Measurements from ENCODE around the gene EPM2AIP1. TPM values are rescaled to one million over a fixed set of nuclear protein-coding genes. Genes with fewer than 3 reads are reported as not detected.

Gene EPM2AIP1
- total and polyA plus RNA-seq, 4 donors, result 35.9 to 48.2 (median 40.6) TPM

DNA sequence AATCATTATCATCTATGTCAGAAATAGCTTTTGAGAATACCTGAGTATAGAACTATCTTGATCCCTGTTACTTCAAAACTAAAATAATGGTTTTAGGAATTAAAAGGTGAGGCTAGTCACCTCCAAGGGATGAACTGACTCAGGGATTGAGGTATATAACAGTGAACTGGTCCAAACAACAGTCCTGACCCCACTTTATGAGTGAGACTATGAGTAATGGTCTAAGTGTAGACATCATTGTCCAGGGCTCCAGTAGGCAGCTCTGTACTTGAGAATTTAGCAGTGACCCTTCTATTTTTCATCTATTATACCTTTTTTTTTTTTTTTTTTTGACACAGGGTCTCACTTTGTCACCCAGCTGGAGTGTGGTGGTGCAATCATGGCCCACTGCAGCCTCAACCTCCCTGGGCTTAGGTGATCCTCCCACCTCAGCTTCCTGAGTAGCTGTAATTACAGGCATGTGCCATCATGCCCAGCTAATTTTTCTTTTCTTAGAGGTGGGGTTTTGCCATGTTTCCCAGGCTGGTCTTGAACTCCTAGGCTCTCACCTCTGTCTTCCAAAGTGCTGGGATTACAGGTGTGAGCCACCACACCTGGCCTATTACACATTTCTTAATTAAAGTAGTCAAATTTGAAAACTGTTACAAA is 36.7 kb upstream of the EPM2AIP1 start:
- Histone ChIP-seq H3K36me3 (ENCODE audit: control insufficient read depth, insufficient read depth, low read length) (peaks cover 43% of the 10 kb centered on the region), H3K27ac (ENCODE audit: low read depth, low read length) (no peak overlapping the region), H3K4me3 (ENCODE audit: low read depth, low read length) (no peak overlapping the region), H3K9me3 (ENCODE audit: control insufficient read depth, insufficient read depth, low read length) (peaks cover 2% of the 10 kb centered on the region), H3K4me1 (ENCODE audit: control insufficient read depth, insufficient read depth, low read length) (no peaks in the 10 kb centered on the region), H3K27me3 (ENCODE audit: control insufficient read depth, insufficient read depth, low read length) (no peaks in the 10 kb centered on the region)
- DNase-seq (ENCODE audit: low read depth in 4 of 6, low spot score in 6 of 6), result no peak

- Histone ChIP-seq H3K4me1 (ENCODE audit: control insufficient read depth, insufficient read depth, low read length) (no peaks in the 10 kb centered on the region), H3K4me3 (ENCODE audit: low read depth, low read length) (no peak overlapping the region), H3K27me3 (ENCODE audit: control insufficient read depth, insufficient read depth, low read length) (no peaks in the 10 kb centered on the region), H3K36me3 (ENCODE audit: control insufficient read depth, insufficient read depth, low read length) (peaks cover 43% of the 10 kb centered on the region), H3K9me3 (ENCODE audit: control insufficient read depth, insufficient read depth, low read length) (peaks cover 2% of the 10 kb centered on the region), H3K27ac (ENCODE audit: low read depth, low read length) (no peak overlapping the region)
- DNase-seq (ENCODE audit: low read depth in 4 of 6, low spot score in 6 of 6), result no peak
- WGBS (ENCODE audit: insufficient coverage), result no CpG with 5 or more reads among the region's 1 CpG
These were observed 36.2 kb upstream of the EPM2AIP1 start for GRCh38 chr3:37029111-37029510.

- H3K4me1 ChIP-seq (ENCODE audit: control insufficient read depth, insufficient read depth, low read length), result no peaks in the 10 kb centered on the region
- H3K27me3 ChIP-seq (ENCODE audit: control insufficient read depth, insufficient read depth, low read length), result no peaks in the 10 kb centered on the region
- 100% methylated on average over 1 of the region's 1 CpG for WGBS (ENCODE audit: insufficient coverage)
- H3K4me3 ChIP-seq (ENCODE audit: low read depth, low read length), result no peak overlapping the region
- peaks cover 43% of the 10 kb centered on the region for H3K36me3 ChIP-seq (ENCODE audit: control insufficient read depth, insufficient read depth, low read length)
- peaks cover 2% of the 10 kb centered on the region for H3K9me3 ChIP-seq (ENCODE audit: control insufficient read depth, insufficient read depth, low read length)
- peak in 2 of 6 donors; percentile 9 to 32 for DNase-seq (ENCODE audit: low read depth in 4 of 6, low spot score in 6 of 6)
- no peak overlapping the region for H3K27ac ChIP-seq (ENCODE audit: low read depth, low read length)
These were observed 35.4 kb upstream of the EPM2AIP1 start for GRCh38 chr3:37028329-37028728.

DNA sequence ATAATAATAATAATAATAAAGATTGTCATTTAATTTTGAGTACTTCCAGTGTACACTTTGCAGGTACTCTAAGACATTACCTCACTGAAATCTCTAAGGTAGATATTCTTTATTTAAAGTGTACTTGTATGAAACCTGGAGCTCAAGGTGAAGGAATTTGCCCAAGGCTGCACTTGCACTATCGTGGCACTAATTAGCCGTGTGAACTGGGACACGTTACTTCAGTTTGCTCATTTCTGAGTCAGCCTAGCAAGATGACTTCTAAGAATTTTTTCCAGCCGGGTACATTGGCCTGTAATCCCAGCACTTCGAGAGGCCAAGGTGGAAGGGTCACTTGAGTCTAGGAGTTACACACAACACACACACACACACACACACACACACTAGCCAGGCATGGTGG is 33.9 kb upstream of the EPM2AIP1 start:
- Histone ChIP-seq H3K36me3 (ENCODE audit: control insufficient read depth, insufficient read depth, low read length) (peaks cover 52% of the 10 kb centered on the region), H3K4me1 (ENCODE audit: control insufficient read depth, insufficient read depth, low read length) (no peaks in the 10 kb centered on the region), H3K9me3 (ENCODE audit: control insufficient read depth, insufficient read depth, low read length) (peaks cover 2% of the 10 kb centered on the region), H3K27ac (ENCODE audit: low read depth, low read length) (no peak overlapping the region), H3K27me3 (ENCODE audit: control insufficient read depth, insufficient read depth, low read length) (no peaks in the 10 kb centered on the region), H3K4me3 (ENCODE audit: low read depth, low read length) (no peak overlapping the region)
- DNase-seq (ENCODE audit: low read depth in 4 of 6, low spot score in 6 of 6), result no peak
- WGBS (ENCODE audit: insufficient coverage), result 97% methylated on average over 5 of the region's 5 CpGs

DNA sequence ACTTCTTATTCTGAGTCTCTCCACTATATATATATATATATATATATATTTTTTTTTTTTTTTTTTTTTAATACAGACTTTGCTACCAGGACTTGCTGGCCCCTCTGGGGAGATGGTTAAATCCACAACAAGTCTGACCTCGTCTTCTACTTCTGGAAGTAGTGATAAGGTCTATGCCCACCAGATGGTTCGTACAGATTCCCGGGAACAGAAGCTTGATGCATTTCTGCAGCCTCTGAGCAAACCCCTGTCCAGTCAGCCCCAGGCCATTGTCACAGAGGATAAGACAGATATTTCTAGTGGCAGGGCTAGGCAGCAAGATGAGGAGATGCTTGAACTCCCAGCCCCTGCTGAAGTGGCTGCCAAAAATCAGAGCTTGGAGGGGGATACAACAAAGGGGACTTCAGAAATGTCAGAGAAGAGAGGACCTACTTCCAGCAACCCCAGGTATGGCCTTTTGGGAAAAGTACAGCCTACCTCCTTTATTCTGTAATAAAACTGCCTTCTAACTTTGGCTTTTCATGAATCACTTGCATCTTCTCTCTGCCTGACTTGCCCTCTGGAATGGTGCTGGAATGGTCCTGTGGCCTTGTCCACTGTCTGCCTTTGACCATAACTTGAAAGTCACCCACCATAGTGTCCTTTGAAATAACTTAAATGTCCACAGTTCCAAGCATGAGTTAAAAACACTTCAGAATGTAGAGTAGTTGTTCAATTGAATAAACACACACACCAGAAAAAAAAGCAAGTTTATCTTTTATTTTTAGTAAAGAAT is 32.8 kb upstream of the EPM2AIP1 start:
- H3K27ac ChIP-seq (ENCODE audit: low read depth, low read length), result no peak overlapping the region
- no peaks in the 10 kb centered on the region for H3K4me1 ChIP-seq (ENCODE audit: control insufficient read depth, insufficient read depth, low read length)
- DNase-seq (ENCODE audit: low read depth in 4 of 6, low spot score in 6 of 6), result no peak
- WGBS (ENCODE audit: insufficient coverage), result 100% methylated on average over 3 of the region's 3 CpGs
- H3K9me3 ChIP-seq (ENCODE audit: control insufficient read depth, insufficient read depth, low read length), result peaks cover 2% of the 10 kb centered on the region
- H3K4me3 ChIP-seq (ENCODE audit: low read depth, low read length), result no peak overlapping the region
- H3K36me3 ChIP-seq (ENCODE audit: control insufficient read depth, insufficient read depth, low read length), result peaks cover 55% of the 10 kb centered on the region
- no peaks in the 10 kb centered on the region for H3K27me3 ChIP-seq (ENCODE audit: control insufficient read depth, insufficient read depth, low read length)

GRCh38 chr3:37024820-37025405 is 32.0 kb upstream of the EPM2AIP1 start:
- DNase-seq (ENCODE audit: low read depth in 4 of 6, low spot score in 6 of 6), result no peak
- Histone ChIP-seq H3K27ac (ENCODE audit: low read depth, low read length) (no peak overlapping the region), H3K4me1 (ENCODE audit: control insufficient read depth, insufficient read depth, low read length) (no peaks in the 10 kb centered on the region), H3K4me3 (ENCODE audit: low read depth, low read length) (no peak overlapping the region), H3K9me3 (ENCODE audit: control insufficient read depth, insufficient read depth, low read length) (peaks cover 2% of the 10 kb centered on the region), H3K27me3 (ENCODE audit: control insufficient read depth, insufficient read depth, low read length) (no peaks in the 10 kb centered on the region), H3K36me3 (ENCODE audit: control insufficient read depth, insufficient read depth, low read length) (peaks cover 58% of the 10 kb centered on the region)
- 100% methylated on average over 1 of the region's 3 CpGs for WGBS (ENCODE audit: insufficient coverage)

DNA sequence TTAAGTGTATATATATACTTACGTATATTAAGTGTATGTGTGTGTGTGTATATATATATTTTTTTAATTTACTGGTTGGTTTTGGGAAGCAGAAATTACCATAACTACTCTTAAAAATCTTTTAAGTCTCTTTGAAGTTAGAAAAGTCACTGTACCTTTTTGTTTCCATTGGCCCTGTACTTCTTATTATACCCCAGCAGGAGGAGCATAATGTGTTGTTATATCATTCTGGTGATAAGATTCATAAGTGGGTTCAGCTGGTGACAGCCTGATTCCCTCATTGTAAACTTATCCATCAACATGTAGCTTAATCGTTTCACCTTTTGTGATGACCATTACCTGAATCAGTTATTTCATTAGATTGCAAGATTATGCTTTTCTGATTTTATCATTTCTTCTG is 31.2 kb upstream of the EPM2AIP1 start:
- Histone ChIP-seq H3K27me3 (ENCODE audit: control insufficient read depth, insufficient read depth, low read length) (no peaks in the 10 kb centered on the region), H3K27ac (ENCODE audit: low read depth, low read length) (no peak overlapping the region), H3K4me1 (ENCODE audit: control insufficient read depth, insufficient read depth, low read length) (no peaks in the 10 kb centered on the region), H3K9me3 (ENCODE audit: control insufficient read depth, insufficient read depth, low read length) (peaks cover 2% of the 10 kb centered on the region), H3K4me3 (ENCODE audit: low read depth, low read length) (no peak overlapping the region), H3K36me3 (ENCODE audit: control insufficient read depth, insufficient read depth, low read length) (peaks cover 60% of the 10 kb centered on the region)
- no peak for DNase-seq (ENCODE audit: low read depth in 4 of 6, low spot score in 6 of 6)
- WGBS (ENCODE audit: insufficient coverage), result no CpG with 5 or more reads among the region's 2 CpGs

GRCh38 chr3:37017683-37018082 is 24.8 kb upstream of the EPM2AIP1 start:
- 100% methylated on average over 1 of the region's 3 CpGs for WGBS (ENCODE audit: insufficient coverage)
- no peaks in the 10 kb centered on the region for H3K27me3 ChIP-seq (ENCODE audit: control insufficient read depth, insufficient read depth, low read length)
- DNase-seq (ENCODE audit: low read depth in 4 of 6, low spot score in 6 of 6), result no peak
- no peak overlapping the region for H3K27ac ChIP-seq (ENCODE audit: low read depth, low read length)
- H3K36me3 ChIP-seq (ENCODE audit: control insufficient read depth, insufficient read depth, low read length), result peaks cover 55% of the 10 kb centered on the region
- H3K4me1 ChIP-seq (ENCODE audit: control insufficient read depth, insufficient read depth, low read length), result no peaks in the 10 kb centered on the region
- H3K4me3 ChIP-seq (ENCODE audit: low read depth, low read length), result no peak overlapping the region
- no peaks in the 10 kb centered on the region for H3K9me3 ChIP-seq (ENCODE audit: control insufficient read depth, insufficient read depth, low read length)

GRCh38 chr3:37016903-37017302 is 24.0 kb upstream of the EPM2AIP1 start:
- no peaks in the 10 kb centered on the region for H3K27me3 ChIP-seq (ENCODE audit: control insufficient read depth, insufficient read depth, low read length)
- no peaks in the 10 kb centered on the region for H3K4me1 ChIP-seq (ENCODE audit: control insufficient read depth, insufficient read depth, low read length)
- no peak for DNase-seq (ENCODE audit: low read depth in 4 of 6, low spot score in 6 of 6)
- peaks cover 47% of the 10 kb centered on the region for H3K36me3 ChIP-seq (ENCODE audit: control insufficient read depth, insufficient read depth, low read length)
- H3K27ac ChIP-seq (ENCODE audit: low read depth, low read length), result no peak overlapping the region
- H3K9me3 ChIP-seq (ENCODE audit: control insufficient read depth, insufficient read depth, low read length), result no peaks in the 10 kb centered on the region
- no CpG with 5 or more reads among the region's 8 CpGs for WGBS (ENCODE audit: insufficient coverage)
- no peak overlapping the region for H3K4me3 ChIP-seq (ENCODE audit: low read depth, low read length)

GRCh38 chr3:37015642-37016041 is 22.7 kb upstream of the EPM2AIP1 start:
- H3K9me3 ChIP-seq (ENCODE audit: control insufficient read depth, insufficient read depth, low read length), result no peaks in the 10 kb centered on the region
- H3K27me3 ChIP-seq (ENCODE audit: control insufficient read depth, insufficient read depth, low read length), result no peaks in the 10 kb centered on the region
- H3K4me1 ChIP-seq (ENCODE audit: control insufficient read depth, insufficient read depth, low read length), result no peaks in the 10 kb centered on the region
- no peak overlapping the region for H3K4me3 ChIP-seq (ENCODE audit: low read depth, low read length)
- WGBS (ENCODE audit: insufficient coverage), result 73% methylated on average over 4 of the region's 5 CpGs
- no peak overlapping the region for H3K27ac ChIP-seq (ENCODE audit: low read depth, low read length)
- H3K36me3 ChIP-seq (ENCODE audit: control insufficient read depth, insufficient read depth, low read length), result peaks cover 45% of the 10 kb centered on the region
- DNase-seq (ENCODE audit: low read depth in 4 of 6, low spot score in 6 of 6), result no peak
